CD4-positive, alpha-beta T cell treated with Interferon gamma for 1 hour (primary cell): ENCODE measurements around the gene LAPTM5.
"Not testable (repeated sequence)": the region's sequence is repeated elsewhere in the genome, so short reads cannot be mapped to it uniquely, and the experiment has no call there.

Source experiments
- DNase-seq: peaks from one replicate; pipeline ENCODE4 v3.0.0-alpha.2; 2020

The LAPTM5 gene

GRCh38 chr1:30692201-30692947, 65.2 kb downstream of the LAPTM5 start:
- no peak for DNase-seq

- no peak for DNase-seq
These were observed 66.1 kb downstream of the LAPTM5 start for GRCh38 chr1:30691480-30691879.

GRCh38 chr1:30689901-30690645, 67.5 kb downstream of the LAPTM5 start:
- DNase-seq = no peak

- DNase-seq = no peak
These were observed 68.4 kb downstream of the LAPTM5 start for GRCh38 chr1:30688920-30689794.

DNA sequence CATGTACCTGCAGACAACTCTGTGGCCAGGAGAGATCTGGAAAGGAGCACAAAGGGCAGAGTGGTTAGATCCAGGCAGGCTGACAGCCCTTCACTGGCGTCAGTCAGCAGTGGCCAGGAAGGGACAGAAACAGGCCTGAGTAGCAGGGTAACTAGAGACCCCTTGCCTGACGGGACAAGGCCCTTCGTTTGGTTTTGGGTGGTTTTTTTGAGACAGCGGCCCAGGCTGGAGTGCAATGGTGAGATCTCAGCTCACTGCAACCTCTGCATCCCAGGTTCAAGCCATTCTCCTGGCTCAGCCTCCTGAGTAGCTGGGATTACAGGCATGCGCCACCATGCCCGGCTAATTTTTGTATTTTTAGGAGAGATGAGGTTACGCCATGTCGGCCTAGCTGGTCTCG, 69.1 kb downstream of the LAPTM5 start:
- not testable (repeated sequence) for DNase-seq

- no peak for DNase-seq
These were observed 69.7 kb downstream of the LAPTM5 start for GRCh38 chr1:30687886-30688285.

DNA sequence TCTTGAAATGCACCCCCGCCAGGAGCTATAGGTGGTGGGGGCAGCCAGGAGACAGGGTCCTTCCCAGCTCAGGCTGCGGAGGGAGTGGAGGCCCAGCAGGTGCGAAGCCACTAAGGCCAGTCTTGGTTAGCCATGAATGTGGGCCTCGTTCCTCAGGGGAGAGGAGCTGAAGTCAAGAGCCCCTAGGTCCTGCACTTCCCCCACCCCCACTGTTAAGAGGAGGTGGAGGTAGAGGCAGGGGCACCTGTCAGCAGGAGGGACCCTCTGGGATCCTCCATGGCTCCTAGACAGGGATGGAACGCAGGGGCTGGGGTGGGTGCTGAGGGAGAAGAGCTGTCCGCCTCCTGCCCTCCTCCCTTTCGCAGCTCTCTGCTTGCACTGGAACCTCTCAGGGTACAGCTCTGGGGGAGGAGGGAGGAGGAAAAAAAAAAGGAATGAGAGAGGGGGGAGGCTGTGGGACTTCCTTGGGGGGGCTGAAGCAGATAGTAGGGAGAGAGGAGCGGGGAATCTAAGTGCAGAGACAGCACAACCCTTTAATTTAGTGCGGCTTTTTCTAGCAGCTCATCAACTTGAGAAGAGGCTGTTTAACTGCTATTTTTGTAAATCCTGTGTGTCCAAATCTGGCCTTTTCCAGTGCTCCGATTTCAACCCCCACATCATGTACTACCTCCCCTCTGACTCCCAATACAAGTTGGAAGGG, 71.2 kb downstream of the LAPTM5 start:
- no peak for DNase-seq

DNA sequence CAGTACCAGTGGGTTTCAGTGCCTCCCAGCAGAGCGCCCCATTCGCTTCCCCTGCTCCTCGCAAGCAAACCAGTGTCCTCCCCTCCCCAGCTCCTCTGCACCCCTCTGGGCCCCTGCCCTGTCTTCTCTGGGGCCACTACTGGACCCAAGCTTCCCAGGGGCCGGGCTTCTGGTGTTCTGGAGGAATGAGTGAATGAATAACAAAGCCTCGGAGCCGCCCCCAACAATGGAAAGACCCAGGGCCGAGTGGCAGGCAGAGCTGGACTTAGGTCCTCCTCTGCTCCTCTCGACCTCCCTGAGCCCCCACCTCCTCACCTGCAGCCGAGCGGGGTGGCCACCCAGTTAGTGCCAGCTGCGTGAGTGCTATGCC, 71.8 kb downstream of the LAPTM5 start:
- no peak for DNase-seq

- DNase-seq = peak; percentile 11
These were observed 72.4 kb downstream of the LAPTM5 start for GRCh38 chr1:30684881-30685795.

DNA sequence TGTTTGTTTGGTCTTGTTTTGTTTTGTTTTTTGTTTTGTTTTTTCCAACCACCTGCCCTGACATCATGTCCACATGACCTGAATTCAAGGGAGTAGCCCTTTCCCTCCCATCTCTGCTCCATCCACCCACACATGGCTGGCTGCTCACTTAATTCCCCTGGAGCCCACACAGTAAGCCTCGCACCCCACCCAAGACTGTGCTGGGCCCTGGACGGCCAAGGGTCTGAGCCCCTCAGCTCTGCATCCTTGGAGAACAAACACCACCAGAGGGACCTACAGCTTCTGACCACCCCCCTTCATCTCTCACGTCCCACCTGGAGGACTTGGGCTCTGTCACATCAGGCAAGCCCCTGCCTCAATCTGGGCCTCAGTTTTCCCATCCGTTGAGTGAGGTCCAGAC, 73.3 kb downstream of the LAPTM5 start:
- DNase-seq = no peak

- DNase-seq = no peak
These were observed 73.9 kb downstream of the LAPTM5 start for GRCh38 chr1:30683699-30684098.
